ENCODE measurements around the gene CNR2. TPM values are rescaled to one million over a fixed set of nuclear protein-coding genes. Genes with fewer than 3 reads are reported as not detected.

The CNR2 gene
- total RNA-seq, 4 donors from 2014 or later: not detected

DNA sequence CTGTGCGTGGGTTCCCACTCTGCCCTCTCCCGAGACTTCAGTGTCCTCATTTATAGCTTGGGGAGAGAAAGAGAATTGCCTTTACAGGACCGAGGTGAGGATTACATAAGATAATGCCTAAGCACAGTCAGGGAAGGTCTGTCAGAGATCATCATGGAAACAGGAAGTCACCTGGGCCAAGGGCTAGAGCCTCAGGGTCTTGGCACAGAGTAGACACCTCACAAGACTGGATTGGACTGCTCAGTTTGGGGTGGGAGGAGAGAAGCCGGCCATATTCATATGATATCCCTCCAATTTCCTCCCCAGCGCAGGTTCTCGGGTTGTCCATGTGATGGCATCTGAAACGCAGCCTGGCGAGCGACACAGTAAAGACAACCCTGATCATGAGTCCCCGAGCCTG lies 3.8 kb downstream of the CNR2 start:
- WGBS, 2 donors (ENCODE audit: low coverage in 1 of 2): 65 to 70% methylated on average over 4 to 8 of the region's 10 CpGs
- TF ChIP-seq POLR2AphosphoS5 (IDR thresholded peaks at IDR 0.05) (no peak), EP300 (IDR thresholded peaks at IDR 0.05) (no peak), POLR2A (IDR thresholded peaks at IDR 0.05) (no peak)
- TF ChIP-seq, protein P1, sequence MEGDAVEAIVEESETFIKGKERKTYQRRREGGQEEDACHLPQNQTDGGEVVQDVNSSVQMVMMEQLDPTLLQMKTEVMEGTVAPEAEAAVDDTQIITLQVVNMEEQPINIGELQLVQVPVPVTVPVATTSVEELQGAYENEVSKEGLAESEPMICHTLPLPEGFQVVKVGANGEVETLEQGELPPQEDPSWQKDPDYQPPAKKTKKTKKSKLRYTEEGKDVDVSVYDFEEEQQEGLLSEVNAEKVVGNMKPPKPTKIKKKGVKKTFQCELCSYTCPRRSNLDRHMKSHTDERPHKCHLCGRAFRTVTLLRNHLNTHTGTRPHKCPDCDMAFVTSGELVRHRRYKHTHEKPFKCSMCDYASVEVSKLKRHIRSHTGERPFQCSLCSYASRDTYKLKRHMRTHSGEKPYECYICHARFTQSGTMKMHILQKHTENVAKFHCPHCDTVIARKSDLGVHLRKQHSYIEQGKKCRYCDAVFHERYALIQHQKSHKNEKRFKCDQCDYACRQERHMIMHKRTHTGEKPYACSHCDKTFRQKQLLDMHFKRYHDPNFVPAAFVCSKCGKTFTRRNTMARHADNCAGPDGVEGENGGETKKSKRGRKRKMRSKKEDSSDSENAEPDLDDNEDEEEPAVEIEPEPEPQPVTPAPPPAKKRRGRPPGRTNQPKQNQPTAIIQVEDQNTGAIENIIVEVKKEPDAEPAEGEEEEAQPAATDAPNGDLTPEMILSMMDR (IDR thresholded peaks at IDR 0.05): no peak
- Histone ChIP-seq H3K27me3 (peaks cover 42% of the 10 kb centered on the region), H3K9me3 (no peaks in the 10 kb centered on the region), H3K27ac (no peak overlapping the region), H3K36me3 (no peaks in the 10 kb centered on the region), H3K4me3 (no peak overlapping the region), H3K4me1 (no peaks in the 10 kb centered on the region)
- no peak for ATAC-seq

DNA sequence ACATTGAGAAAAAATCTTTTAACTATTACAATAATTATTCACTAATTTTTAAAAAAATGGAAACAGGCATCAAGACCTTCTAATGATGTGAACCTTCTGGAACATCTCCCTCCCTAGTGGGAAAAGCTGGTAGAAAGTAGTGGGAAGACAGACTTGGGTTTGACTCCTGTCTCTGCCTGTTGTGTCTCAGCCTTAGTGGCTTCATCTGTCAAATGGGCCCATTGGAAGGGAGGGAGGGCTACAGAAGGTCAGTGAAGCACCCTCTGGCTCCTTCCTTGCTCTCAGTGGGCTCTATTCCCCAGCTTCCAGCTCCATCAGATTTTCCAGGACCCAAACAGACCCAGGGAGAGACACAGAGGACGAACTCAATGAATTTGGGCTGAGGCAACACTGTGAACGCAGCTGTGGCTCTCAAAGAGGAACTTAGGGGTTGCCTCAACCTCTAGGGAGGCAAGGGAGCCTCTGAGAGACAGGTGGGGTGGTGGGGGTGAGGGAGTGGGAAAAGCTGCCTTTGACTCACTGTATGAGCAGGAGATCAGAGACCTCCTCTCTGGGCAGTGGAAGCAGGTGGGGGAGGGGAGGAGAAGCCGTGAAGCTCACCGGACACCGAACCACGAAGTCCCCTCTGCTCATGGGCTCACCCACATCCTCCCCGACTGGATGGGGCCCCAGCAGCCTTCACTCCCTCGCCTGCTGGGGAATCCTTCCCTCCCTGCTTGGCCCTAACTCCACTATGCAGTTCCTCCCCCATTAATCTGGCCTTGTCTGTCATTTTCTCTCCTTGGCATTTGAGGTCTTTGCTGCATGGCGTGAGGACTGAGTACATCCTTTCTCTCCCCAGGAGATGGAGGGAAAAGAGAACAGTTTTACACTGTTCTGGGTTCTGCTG lies 4.5 kb downstream of the CNR2 start:
- peak; percentile 58 for ATAC-seq
- Histone ChIP-seq H3K27ac (no peak overlapping the region), H3K27me3 (peaks cover 49% of the 10 kb centered on the region)

DNA sequence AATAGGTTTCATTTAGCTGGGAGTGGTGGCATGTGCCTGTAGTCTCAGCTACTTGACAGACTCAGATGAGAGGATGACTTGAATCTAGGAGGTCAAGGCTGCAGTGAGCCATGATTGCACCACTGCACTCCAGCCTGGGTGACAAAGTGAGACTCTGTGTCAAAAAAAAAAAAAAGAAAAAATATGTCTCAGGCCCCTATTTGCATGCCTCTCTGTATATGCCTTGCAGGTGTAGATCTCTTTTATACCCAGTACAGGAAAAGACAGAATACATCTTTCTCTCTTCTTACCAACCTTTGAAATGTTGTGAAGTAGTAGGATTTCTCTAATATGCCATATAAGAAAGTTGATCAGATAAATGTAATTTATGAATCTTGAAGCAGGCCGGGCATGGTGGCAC lies 6.4 kb downstream of the CNR2 start:
- peaks cover 63% of the 10 kb centered on the region for H3K27me3 ChIP-seq
- peaks cover 0 to 12% (median 3%) of the 10 kb centered on the region in 3 donors for H3K4me1 ChIP-seq
- no peaks in the 10 kb centered on the region for H3K36me3 ChIP-seq
- no peaks in the 10 kb centered on the region for H3K9me3 ChIP-seq
- WGBS, 2 donors (ENCODE audit: low coverage in 1 of 2): 86% methylated on average over 1 of the region's 1 CpG; no CpG with 5 or more reads in 1 of the 2 donors
- TF ChIP-seq, protein P1 (IDR thresholded peaks at IDR 0.05): no peak
- TF ChIP-seq EP300 (IDR thresholded peaks at IDR 0.05) (no peak), POLR2A (IDR thresholded peaks at IDR 0.05) (no peak)
- no peak for ATAC-seq
- H3K27ac ChIP-seq: no peak overlapping the region
- H3K4me3 ChIP-seq: no peak overlapping the region

More for the DNA sequence above, 4.5 kb downstream of the CNR2 start:
- no peaks in the 10 kb centered on the region for H3K36me3 ChIP-seq
- no peaks in the 10 kb centered on the region for H3K9me3 ChIP-seq
- H3K4me3 ChIP-seq: no peak overlapping the region
- TF ChIP-seq POLR2A (IDR thresholded peaks at IDR 0.05) (no peak), POLR2AphosphoS5 (IDR thresholded peaks at IDR 0.05) (no peak), EP300 (IDR thresholded peaks at IDR 0.05) (no peak)
- TF ChIP-seq, protein P1 (IDR thresholded peaks at IDR 0.05): no peak
- WGBS, 2 donors (ENCODE audit: low coverage in 1 of 2): 13% methylated on average over 2 of the region's 9 CpGs; no CpG with 5 or more reads in 1 of the 2 donors
- H3K4me1 ChIP-seq: no peaks in the 10 kb centered on the region

DNA sequence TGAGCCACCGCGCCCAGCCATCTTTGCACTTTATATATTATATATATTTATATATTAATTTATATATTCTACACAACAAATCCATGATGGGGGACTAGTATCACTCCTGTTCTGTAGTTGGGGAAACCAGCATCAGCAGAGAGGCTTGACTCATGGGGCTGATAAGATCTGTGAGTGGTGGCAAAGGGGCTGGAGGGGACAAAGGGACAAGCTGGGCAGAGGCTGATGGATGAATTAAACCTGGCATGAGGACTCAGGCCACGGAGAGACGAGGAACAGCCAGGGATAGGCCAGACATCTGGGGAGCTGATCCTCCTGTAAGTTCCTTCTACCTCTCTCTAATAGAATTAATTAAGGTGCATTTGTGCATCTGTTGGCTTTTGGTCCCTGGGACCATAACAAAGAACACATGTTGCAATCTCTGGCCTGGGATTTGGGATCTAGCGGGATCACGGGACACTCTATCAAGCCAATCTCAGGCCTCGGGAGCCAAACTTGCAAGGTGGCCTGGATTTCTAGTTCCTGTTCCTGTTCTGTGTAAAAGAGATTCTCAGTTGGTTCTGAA lies 7.6 kb downstream of the CNR2 start:
- WGBS, 2 donors (ENCODE audit: low coverage in 1 of 2): 90 to 100% methylated on average over 4 to 5 of the region's 7 CpGs
- no peak overlapping the region for H3K4me3 ChIP-seq
- ATAC-seq: no peak
- H3K36me3 ChIP-seq: no peaks in the 10 kb centered on the region
- peaks cover 51% of the 10 kb centered on the region for H3K27me3 ChIP-seq
- H3K27ac ChIP-seq: no peak overlapping the region
- H3K4me1 ChIP-seq: peaks cover 0 to 12% (median 3%) of the 10 kb centered on the region in 3 donors
- H3K9me3 ChIP-seq: no peaks in the 10 kb centered on the region
- TF ChIP-seq POLR2AphosphoS5 (IDR thresholded peaks at IDR 0.05) (no peak), POLR2A (IDR thresholded peaks at IDR 0.05) (no peak), EP300 (IDR thresholded peaks at IDR 0.05) (no peak)
- TF ChIP-seq, protein P1 (IDR thresholded peaks at IDR 0.05): no peak

Measured in gastroesophageal sphincter (tissue), 4 donors.